Choroid plexus epithelial cell (primary cell): ENCODE results near the gene MRPL10.

Experiments
- DNase-seq: peaks from one replicate; pipeline ENCODE4 v3.0.0-alpha.2; 2010; ENCODE audit warnings: low read depth
- H3K4me3 ChIP-seq: 2 replicates; pipeline ENCODE4 v1.5.1; 2011; ENCODE audit warnings: low read depth, mild to moderate bottlenecking, control low read depth, low read length, moderate library complexity
- CTCF ChIP-seq: conservative IDR thresholded peaks from 2 replicates; pipeline ENCODE4 v1.5.1; 2011; ENCODE audit warnings: low read depth, mild to moderate bottlenecking, control low read depth, inconsistent platforms, low read length, moderate library complexity

The MRPL10 gene

DNA sequence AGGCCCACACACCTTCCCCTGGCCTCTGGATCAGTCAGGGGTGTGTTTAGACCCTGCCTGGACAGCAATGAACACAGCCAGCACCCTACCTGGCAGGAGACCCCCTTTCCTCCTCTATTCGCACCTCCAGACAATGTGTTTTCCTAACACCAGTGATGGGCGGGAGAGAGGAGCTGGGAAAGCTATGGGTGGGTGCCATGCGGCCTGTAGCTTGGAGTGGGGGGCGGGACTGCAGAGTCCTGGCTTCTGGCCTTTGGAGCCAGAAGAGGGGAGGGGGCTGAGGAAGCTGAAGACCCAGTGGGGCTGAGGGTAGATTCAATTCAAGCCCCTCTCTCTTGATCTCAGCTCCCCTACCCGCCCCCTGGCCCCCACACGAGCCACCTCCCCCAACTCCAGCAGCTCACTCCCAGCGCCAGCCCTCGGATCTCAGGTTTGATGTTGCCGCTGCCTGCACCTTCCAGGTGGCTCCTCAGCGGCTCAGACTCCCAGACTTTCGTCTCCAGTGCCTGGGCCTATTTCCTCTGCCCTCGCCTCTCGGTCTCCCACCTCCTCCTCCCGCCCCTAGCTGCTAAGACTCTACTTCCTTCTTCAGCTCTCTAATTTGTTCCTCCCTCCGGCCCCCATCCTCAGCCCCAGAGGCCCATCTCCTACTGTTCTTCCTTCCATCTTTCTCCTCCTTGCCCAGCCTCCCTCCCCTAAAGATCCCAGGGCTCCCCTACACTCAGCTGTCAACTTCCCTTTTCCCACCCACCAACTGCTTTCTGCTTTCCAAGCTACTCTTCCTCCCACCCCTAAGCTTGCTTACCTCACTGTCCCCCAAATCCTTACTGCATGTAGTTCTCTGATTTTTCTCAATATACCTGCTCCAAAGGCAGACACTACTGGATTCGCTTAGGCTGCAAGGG lies 26.5 kb upstream of the MRPL10 start:
- DNase-seq = no peak
- no peak for TF ChIP-seq CTCF
- H3K4me3 ChIP-seq = no peak overlapping the region

- no peak for TF ChIP-seq CTCF
- no peak for DNase-seq
- no peak overlapping the region for H3K4me3 ChIP-seq
Observed at GRCh38 chr17:47856830-47857229, 25.5 kb upstream of the MRPL10 start.

GRCh38 chr17:47855737-47856136 lies 24.4 kb upstream of the MRPL10 start:
- TF ChIP-seq CTCF = no peak
- no peak overlapping the region for H3K4me3 ChIP-seq
- DNase-seq = no peak

GRCh38 chr17:47853616-47854015 lies 22.3 kb upstream of the MRPL10 start:
- no peak overlapping the region for H3K4me3 ChIP-seq
- DNase-seq = no peak
- TF ChIP-seq CTCF = no peak

DNA sequence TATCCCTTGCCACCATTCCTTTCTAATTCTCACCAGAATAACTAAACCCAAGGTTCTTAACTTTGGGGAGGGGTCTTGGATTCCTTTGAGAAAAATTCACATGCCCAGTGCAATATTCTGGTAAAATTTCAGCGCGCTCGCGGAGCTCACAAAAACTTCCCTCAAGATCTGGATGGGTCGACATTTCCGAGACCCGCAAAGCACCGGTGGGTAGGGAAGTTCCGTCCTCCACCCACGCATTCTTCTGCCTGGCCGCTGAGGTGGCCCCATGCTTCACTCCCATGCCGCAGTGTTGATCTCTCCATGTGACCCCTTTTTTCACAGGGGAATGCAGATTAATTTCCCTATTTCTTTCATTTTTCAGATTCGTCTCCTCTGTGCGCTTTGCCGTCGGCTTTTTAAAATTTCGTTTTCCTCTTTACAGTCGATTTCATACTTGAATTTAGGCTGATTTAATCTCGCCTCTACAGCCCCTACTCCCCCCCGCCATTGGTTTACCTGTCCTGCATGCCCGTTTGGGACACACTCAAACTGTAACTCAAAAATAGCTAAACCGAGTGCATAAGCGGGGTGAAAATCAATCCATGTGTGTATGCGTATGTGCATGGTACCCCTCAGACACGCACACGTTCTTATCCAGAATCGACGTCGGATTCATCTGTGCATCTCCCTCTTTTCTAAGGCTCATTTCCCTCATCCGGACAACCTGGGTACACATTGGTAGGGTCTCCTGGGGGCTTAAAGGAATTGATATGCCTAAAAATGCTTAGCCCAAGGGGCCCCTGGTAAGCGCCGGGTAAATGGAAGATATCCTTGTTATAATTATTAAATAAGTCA lies 21.0 kb upstream of the MRPL10 start:
- peak; percentile 13 for DNase-seq
- no peak overlapping the region for H3K4me3 ChIP-seq
- no peak for TF ChIP-seq CTCF

- H3K4me3 ChIP-seq = no peak overlapping the region
- TF ChIP-seq CTCF = no peak
- no peak for DNase-seq
Observed at GRCh38 chr17:47851764-47852112, 20.4 kb upstream of the MRPL10 start.
